ENCODE results near the gene RTN4R.
"Not testable (repeated sequence)": the region's sequence is repeated elsewhere in the genome, so short reads cannot be mapped to it uniquely, and the experiment has no call there.

Gene RTN4R

GRCh38 chr22:20286784-20287423 lies 18.8 kb upstream of the RTN4R start:
- DNase-seq (ENCODE audit: low read depth in 2 of 2), result not testable (repeated sequence)

DNA sequence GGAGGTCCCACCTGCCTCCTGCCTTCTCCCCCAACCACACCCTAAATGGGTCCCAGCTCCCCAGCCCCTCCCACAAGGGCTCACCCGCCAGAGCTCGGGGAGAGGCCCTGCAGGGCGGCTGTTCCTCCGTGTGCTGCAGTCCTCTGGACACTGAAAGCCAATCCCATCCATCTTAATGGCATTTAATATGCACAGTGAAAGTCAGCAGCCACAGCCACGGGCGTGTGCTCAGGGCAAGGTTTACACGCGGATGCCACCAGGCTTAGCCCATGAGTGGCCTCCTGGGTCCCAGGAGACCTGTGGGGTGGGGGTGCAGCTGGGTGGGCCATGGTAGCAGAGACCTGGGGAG lies 18.2 kb upstream of the RTN4R start:
- DNase-seq (ENCODE audit: low read depth in 2 of 2), result not testable (repeated sequence)

DNA sequence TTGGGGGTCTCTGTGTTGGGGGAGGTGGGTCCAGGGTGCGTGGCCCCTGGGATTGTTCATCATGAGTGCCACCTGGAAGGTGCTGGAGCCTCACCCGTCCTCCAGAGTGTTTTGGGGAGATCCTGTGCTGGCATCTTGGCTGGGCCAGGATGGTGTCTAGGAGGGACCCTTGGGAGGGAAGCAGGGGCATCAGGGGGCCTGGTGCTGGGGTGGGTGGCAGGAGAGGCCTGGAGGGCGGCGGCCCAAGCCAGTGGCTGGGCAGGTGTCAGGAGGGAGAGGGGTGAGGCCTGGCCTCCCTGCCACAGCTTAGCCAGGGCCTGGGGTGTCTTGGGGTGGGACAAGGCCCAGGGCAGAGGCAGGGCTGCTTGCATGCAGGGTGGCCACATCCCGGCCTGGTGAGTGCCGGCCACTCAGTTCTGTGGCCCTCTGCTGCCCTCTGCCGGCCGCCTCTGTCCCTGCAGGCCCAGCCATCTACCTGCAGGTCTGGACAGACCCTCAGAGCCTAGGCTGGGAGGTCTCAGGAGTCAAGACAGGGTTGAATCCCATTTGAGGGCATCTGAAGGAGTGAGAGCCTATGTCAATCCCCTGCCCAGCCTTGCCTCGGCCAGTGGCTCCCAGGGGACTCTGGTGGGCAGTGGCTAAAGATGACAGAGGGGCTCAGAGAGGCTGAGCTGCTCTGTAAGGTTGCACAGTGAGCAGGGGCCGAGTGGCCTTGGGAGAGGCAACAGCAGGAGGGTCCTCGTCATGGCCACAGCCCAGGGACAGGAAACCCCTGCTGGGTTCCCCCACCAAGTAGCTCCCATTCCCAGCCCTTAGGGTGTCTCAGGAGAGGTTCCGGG lies 17.6 kb upstream of the RTN4R start:
- DNase-seq (ENCODE audit: low read depth in 2 of 2), result peak; percentile 48 to 56

- DNase-seq (ENCODE audit: low read depth in 2 of 2), result no peak
Measured at GRCh38 chr22:20284471-20285086, 16.5 kb upstream of the RTN4R start.

GRCh38 chr22:20283674-20284066 lies 15.6 kb upstream of the RTN4R start:
- no peak for DNase-seq (ENCODE audit: low read depth in 2 of 2)

DNA sequence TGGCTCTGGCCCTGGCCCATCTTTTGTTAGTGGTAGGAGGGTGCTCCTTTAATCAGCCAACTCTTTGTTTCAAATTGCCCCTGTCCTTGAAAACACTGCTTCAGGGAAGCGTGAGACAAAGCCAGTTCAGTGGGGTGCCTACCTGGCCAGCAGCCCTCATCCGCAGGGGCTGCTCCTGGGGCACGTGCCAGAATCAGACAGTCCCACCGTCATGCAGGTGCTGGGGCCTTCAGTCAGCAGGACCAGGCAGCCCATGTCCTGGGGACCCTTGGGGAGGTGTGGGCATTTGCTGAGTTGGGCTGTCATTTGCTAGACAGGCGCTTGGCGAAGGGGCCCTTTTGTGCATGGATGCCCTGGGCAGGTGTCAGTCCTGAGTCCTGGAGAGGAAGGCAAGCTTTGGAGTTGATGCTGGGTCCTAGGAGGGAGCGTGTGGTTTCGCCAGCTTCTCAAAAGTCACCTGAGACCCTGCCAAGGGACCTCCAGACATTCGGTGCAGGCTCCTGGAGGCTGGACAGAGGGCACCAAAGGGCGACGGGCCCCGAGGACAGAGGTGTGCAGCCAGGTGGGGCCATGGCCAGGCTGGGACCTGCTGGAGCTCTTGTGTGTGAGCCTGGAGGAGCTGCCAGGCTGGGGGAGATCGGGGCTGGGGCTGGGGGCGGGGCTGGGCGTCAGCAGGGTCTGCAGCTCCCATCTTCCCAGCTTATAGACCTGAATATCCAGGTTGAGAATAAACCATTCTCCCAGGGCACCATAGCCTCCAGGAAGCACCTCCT lies 15.0 kb upstream of the RTN4R start:
- DNase-seq (ENCODE audit: low read depth in 2 of 2), result no peak

- no peak for DNase-seq (ENCODE audit: low read depth in 2 of 2)
Measured at GRCh38 chr22:20281891-20282290, 13.8 kb upstream of the RTN4R start.

- not testable (repeated sequence) for DNase-seq (ENCODE audit: low read depth in 2 of 2)
Measured at GRCh38 chr22:20281473-20281872, 13.4 kb upstream of the RTN4R start.

- DNase-seq (ENCODE audit: low read depth in 2 of 2), result no peak
Measured at GRCh38 chr22:20280866-20281265, 12.7 kb upstream of the RTN4R start.

GRCh38 chr22:20280163-20280562 lies 12.0 kb upstream of the RTN4R start:
- not testable (repeated sequence) for DNase-seq (ENCODE audit: low read depth in 2 of 2)

DNA sequence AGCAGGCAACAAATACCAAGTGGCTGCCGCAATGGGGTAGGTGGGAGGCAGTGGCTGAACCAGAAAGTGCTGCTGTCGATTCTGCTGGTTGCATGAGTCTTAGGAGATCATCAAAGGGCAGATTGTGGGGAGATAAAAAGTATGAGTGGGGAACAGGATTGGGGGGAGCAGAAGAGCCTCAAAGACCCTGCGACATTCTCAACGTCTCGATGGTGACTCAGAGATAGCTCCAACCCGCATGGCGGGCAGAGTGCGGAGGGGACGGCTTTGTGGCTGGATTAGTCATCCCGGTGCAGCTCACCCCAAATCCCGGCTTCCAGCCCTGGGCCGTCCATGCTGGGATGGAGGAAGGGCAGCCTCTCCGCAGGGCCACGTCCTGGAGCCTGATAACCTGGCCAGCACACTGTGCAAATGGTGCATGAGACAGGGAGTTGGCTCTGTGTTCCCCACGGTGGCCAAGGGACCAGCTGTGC lies 11.6 kb upstream of the RTN4R start:
- DNase-seq (ENCODE audit: low read depth in 2 of 2), result no peak

DNA sequence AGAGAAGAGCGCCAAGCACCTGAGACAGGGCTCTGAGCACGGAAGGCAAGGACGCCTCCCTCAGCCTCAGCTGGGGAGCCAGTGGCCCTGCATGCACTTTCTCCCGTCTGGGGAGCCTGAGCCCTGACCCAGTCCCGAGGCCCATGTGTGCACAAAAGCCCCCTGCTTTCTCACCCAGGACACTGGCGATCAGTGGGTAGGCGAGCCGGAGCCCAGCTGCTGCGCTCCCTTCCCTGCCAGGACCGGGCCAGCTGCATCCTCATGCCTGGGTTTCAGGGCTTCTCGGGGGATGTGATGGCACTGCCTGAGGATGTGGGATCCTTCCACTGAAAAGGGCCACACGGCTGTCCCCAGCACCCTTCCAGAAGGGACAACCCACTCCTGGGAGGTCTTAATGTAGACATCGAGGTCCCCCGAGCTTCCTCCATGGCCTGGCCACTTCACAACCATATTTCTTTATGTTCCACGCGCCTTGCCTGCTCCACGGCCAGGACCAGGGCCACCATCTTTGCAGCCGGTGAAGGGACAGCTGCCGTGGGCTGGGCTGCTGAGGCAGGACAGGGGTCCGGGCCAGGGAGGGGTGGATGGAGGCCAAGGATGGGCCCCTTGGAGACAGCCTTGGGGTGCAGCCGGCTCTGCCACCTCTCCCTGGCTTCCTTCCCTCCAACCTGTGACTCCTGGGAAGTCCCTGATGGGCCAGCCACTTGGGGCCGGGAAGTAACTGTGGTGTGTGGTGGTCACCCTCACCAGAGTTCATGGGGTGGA lies 10.8 kb upstream of the RTN4R start:
- DNase-seq (ENCODE audit: low read depth in 2 of 2), result not testable (repeated sequence)

DNA sequence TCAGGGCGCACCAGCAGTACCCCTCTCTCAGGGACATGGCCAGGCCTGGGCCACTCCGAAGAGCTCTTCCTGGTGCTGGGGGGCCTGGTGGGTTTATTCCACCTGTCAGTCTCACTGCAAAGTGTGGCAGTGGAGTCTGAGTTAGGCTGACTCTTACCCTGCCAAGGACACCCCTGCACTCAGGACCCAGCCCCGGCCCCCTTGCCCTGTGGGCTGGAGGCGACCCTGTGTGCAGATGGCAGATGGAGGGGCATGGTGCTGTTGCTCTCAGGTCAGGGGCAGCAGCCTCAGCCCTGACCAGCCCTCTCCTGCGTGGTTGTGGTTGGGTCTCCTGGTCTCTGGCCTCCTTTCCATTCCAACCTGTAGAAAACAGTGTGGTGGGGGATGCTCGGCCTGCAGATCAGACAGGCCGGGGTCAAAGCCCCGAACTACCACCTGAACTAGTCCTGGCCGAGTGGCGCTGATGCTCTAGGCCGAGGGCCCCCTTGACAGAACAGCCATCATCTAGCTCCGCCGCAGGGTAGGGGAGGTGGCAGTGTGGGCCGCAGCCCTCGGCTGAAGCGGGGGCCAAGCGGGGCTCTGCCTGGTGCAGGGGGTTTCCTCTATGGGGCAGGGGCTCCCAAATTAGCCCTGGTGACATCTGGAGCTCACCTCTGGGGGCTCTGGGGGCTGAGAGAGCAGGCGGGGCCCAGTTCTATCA lies 10.0 kb upstream of the RTN4R start:
- not testable (repeated sequence) for DNase-seq (ENCODE audit: low read depth in 2 of 2)

DNA sequence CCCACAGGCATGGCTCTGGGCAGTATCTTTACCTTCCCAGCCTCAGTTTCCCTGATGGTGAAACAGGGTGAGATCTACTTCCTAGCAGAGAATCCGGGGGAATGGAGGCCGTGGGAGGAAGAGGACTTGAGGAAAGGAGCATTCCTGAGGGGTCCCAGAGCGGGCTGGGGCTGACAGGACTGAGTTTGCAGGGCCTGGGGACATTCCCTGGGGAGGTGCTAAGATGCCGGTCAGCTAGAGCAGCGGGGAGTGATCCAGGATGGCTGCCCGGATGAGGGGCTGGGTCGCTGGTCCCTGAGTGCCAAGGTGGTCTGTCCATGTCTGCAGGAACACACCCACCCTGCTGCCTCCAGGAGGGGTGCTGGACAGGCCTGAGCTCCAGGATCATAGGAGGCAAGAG lies 8.3 kb upstream of the RTN4R start:
- DNase-seq (ENCODE audit: low read depth in 2 of 2), result no peak

GRCh38 chr22:20275836-20276235 lies 7.7 kb upstream of the RTN4R start:
- no peak for DNase-seq (ENCODE audit: low read depth in 2 of 2)

DNA sequence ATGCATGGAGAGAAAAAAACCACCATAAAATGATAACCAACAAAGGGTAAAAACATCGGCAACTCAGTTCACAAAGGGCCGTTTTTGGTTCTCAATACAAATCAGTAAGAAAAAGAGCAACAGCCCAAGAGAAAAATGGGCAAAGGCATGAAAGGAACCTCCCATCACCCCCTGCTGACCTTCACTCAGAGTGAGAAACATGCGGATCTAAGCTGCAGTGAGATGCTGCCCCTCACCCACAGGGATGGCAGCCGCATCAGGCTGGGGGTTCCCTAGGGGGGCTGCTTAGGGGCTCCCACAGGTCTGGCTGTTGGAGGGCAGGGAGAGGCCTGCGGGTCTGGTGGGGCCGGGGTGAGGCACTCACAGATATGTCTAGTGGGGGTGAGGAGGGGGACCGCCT lies 7.2 kb upstream of the RTN4R start:
- DNase-seq (ENCODE audit: low read depth in 2 of 2), result not testable (repeated sequence)

GRCh38 chr22:20274374-20274773 lies 6.3 kb upstream of the RTN4R start:
- DNase-seq (ENCODE audit: low read depth in 2 of 2), result not testable (repeated sequence)

DNA sequence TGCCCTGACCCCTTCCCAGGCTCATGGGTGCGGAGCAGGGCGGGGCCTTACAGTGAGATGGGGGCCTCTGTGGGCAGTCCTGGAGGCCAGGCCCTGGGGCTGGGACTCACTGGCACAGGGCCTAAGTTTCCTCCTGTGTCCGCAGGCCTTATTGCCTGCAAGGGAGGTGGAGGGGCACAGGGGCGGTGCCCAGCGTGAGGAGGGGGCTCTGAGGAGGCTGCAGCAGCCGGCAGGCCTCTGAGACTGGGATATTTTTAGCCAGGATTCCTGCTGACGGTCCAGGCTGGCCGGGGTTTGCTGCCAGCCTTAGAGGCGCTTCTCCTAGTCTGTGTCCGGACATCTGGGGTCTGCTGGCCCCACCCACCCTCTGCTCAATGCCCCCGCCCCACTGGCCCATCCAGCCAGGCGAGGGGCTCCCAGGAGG lies 5.7 kb upstream of the RTN4R start:
- DNase-seq (ENCODE audit: low read depth in 2 of 2), result no peak

DNA sequence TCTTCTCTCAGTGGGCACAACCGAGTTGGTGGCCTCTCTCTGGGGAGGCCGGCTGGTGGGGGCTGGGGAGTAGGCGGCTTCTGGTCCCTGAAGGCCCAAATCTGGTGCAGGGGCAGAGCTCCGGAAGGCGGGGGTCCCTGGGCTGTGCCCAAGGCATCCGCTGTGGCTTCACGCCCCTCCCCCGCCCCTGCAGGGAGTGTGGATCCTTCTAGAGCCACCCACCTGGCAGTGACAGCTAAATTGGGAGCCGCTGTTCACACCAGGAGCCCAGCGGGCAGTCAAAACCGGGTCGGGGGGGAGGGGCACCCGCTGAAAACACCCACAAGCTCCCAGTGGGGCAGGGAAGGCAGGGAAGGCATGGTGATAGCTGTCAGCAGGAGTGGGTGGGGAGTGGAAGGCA lies 4.6 kb upstream of the RTN4R start:
- DNase-seq (ENCODE audit: low read depth in 2 of 2), result no peak

- no peak for DNase-seq (ENCODE audit: low read depth in 2 of 2)
Measured at GRCh38 chr22:20272174-20272573, 4.1 kb upstream of the RTN4R start.

All from activated CD8-positive, alpha-beta memory T cell treated with anti-CD3 and anti-CD28 coated beads for 4 hours (primary cell).